ENCODE measurements around the gene SPTSSA. TPM values are rescaled to one million over a fixed set of nuclear protein-coding genes. Genes with fewer than 3 reads are reported as not detected.
"Not testable (repeated sequence)": the region's sequence is repeated elsewhere in the genome, so short reads cannot be mapped to it uniquely, and the experiment has no call there.

Gene SPTSSA
- 32.7 TPM for polyA plus RNA-seq (2013, experiment 1 of 4)
- 34.3 TPM for polyA plus RNA-seq (2013, experiment 2 of 4)
- polyA plus RNA-seq (2013, experiment 3 of 4) = 25.8 TPM
- 28.8 TPM for polyA plus RNA-seq (2013, experiment 4 of 4)

GRCh38 chr14:34462132-34462893 is at the start of gene SPTSSA:
Gene SPTSSA, minus strand, starts transcription at chr14:34462240. Its CDS starts 33 bp downstream, at chr14:34462207.
- Histone ChIP-seq H3K27ac (ENCODE audit: insufficient read depth, low read depth, low read length, poor library complexity, severe bottlenecking) (peak within 1 kb of the TSS; percentile 84), H3K9me3 (ENCODE audit: control insufficient read depth, low read length) (no peaks in the 10 kb centered on the region)
- WGBS, 2 experiments = 1 to 2% methylated on average over 82 of the region's 82 CpGs

GRCh38 chr14:34507884-34508283 is 45.8 kb upstream of the SPTSSA start:
- WGBS, 2 experiments = 92 to 94% methylated on average over 11 of the region's 11 CpGs
- H3K4me1 ChIP-seq (ENCODE audit: control insufficient read depth, insufficient read depth, low read length) = no peaks in the 10 kb centered on the region
- no peaks in the 10 kb centered on the region for H3K9me3 ChIP-seq (ENCODE audit: control insufficient read depth, low read length)
- H3K36me3 ChIP-seq (ENCODE audit: control insufficient read depth, insufficient read depth, low read length) = no peaks in the 10 kb centered on the region
- H3K27me3 ChIP-seq (ENCODE audit: control insufficient read depth, insufficient read depth, low read length, poor library complexity, severe bottlenecking) = no peaks in the 10 kb centered on the region
- H3K4me3 ChIP-seq (ENCODE audit: insufficient read depth, low read depth, low read length) = no peak overlapping the region
- H3K27ac ChIP-seq (ENCODE audit: insufficient read depth, low read depth, low read length, poor library complexity, severe bottlenecking) = no peak overlapping the region

More at GRCh38 chr14:34462132-34462893, at the start of gene SPTSSA:
- no peaks in the 10 kb centered on the region for H3K27me3 ChIP-seq (ENCODE audit: control insufficient read depth, insufficient read depth, low read length, poor library complexity, severe bottlenecking)
- H3K4me1 ChIP-seq (ENCODE audit: control insufficient read depth, insufficient read depth, low read length) = peaks cover 5% of the 10 kb centered on the region
- H3K36me3 ChIP-seq (ENCODE audit: control insufficient read depth, insufficient read depth, low read length) = no peaks in the 10 kb centered on the region
- peak within 1 kb of the TSS; percentile 42 for H3K4me3 ChIP-seq (ENCODE audit: insufficient read depth, low read depth, low read length)

- no peaks in the 10 kb centered on the region for H3K27me3 ChIP-seq (ENCODE audit: control insufficient read depth, insufficient read depth, low read length, poor library complexity, severe bottlenecking)
- 91 to 92% methylated on average over 9 of the region's 9 CpGs for WGBS, 2 experiments
Observed at GRCh38 chr14:34507459-34507858, 45.4 kb upstream of the SPTSSA start.

DNA sequence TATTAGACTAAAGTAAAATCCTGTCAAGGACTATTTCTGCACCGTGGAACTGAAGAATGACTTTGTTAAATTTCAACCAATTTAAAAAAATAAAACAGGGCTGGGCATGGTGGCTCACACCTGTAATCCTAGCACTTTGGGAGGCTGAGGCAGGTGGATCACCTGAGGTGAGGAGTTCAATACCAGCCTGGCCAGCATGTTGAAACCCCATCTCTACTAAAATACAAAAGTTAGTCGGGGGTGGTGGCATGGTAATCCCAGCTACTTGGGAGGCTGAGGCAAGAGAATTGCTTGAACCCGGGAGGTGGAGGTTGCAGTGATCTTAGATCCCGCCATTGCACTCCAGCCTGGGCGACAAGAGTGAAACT is 43.1 kb upstream of the SPTSSA start:
- not testable (repeated sequence) for H3K27ac ChIP-seq (ENCODE audit: insufficient read depth, low read depth, low read length, poor library complexity, severe bottlenecking); H3K9me3 ChIP-seq (ENCODE audit: control insufficient read depth, low read length); H3K4me1 ChIP-seq (ENCODE audit: control insufficient read depth, insufficient read depth, low read length); H3K4me3 ChIP-seq (ENCODE audit: insufficient read depth, low read depth, low read length); H3K36me3 ChIP-seq (ENCODE audit: control insufficient read depth, insufficient read depth, low read length); H3K27me3 ChIP-seq (ENCODE audit: control insufficient read depth, insufficient read depth, low read length, poor library complexity, severe bottlenecking)
- WGBS, 2 experiments = 78 to 89% methylated on average over 5 of the region's 5 CpGs

More at GRCh38 chr14:34507459-34507858, 45.4 kb upstream of the SPTSSA start:
- Histone ChIP-seq H3K4me1 (ENCODE audit: control insufficient read depth, insufficient read depth, low read length) (no peaks in the 10 kb centered on the region), H3K4me3 (ENCODE audit: insufficient read depth, low read depth, low read length) (no peak overlapping the region), H3K27ac (ENCODE audit: insufficient read depth, low read depth, low read length, poor library complexity, severe bottlenecking) (no peak overlapping the region), H3K36me3 (ENCODE audit: control insufficient read depth, insufficient read depth, low read length) (no peaks in the 10 kb centered on the region), H3K9me3 (ENCODE audit: control insufficient read depth, low read length) (no peaks in the 10 kb centered on the region)

DNA sequence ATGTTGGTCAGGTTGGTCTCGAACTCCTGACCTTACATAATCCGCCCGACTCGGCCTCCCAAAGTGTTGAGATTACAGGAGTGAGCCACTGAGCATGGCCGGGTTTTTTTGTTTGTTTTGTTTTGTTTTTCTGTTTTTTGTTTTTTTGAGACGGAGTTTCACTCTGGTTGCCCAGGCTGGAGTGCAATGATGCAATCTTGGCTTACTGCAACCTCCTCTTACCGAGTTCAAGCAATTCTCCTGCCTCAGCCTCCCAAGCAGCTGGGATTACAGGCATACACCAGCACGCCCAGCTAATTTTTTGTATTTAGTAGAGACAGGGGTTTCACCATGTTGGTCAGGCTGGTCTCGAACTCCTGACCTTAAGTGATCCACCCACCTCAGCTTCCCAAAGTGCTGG is 42.0 kb upstream of the SPTSSA start:
- not testable (repeated sequence) for H3K36me3 ChIP-seq (ENCODE audit: control insufficient read depth, insufficient read depth, low read length)

DNA sequence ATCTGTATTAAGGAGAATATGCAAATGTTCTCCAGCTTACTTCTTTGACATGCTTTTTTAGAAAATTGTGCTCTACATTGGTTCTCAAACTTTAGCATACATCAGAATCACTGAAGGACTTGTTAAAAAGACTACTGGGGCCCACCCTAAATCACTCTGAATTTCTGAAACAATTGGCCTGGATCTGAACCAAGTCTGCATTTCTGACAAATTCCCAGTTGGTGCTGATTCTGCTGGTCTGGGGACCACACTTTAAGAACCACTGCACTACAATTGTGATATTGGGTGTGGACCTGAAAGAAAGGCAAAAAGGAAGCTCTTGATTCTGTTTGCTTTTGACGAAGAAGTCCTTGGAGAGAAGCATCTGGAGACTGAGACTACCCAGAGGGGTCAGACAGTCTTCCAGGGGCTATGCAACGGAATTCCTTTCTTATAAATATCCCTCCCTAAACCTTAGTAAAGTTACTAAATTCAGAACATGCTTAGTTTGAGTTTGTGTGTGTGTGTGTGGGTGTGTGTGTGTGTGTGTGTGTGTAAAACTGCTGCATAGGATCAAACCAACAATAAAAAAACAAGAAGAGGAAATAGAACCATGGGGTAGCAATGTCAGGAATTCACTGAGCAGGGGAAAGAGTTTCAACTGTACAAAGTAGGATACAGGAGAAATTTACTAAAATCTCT is 40.6 kb upstream of the SPTSSA start:
- Histone ChIP-seq H3K4me1 (ENCODE audit: control insufficient read depth, insufficient read depth, low read length) (no peaks in the 10 kb centered on the region), H3K27me3 (ENCODE audit: control insufficient read depth, insufficient read depth, low read length, poor library complexity, severe bottlenecking) (no peaks in the 10 kb centered on the region), H3K36me3 (ENCODE audit: control insufficient read depth, insufficient read depth, low read length) (no peaks in the 10 kb centered on the region), H3K27ac (ENCODE audit: insufficient read depth, low read depth, low read length, poor library complexity, severe bottlenecking) (no peak overlapping the region), H3K4me3 (ENCODE audit: insufficient read depth, low read depth, low read length) (no peak overlapping the region), H3K9me3 (ENCODE audit: control insufficient read depth, low read length) (no peaks in the 10 kb centered on the region)
- WGBS, 2 experiments = 75 to 88% methylated on average over 2 of the region's 2 CpGs

More for the DNA sequence above, 42.0 kb upstream of the SPTSSA start:
- WGBS, 2 experiments = 81 to 83% methylated on average over 9 of the region's 9 CpGs
- not testable (repeated sequence) for H3K27me3 ChIP-seq (ENCODE audit: control insufficient read depth, insufficient read depth, low read length, poor library complexity, severe bottlenecking); H3K4me3 ChIP-seq (ENCODE audit: insufficient read depth, low read depth, low read length); H3K9me3 ChIP-seq (ENCODE audit: control insufficient read depth, low read length); H3K4me1 ChIP-seq (ENCODE audit: control insufficient read depth, insufficient read depth, low read length); H3K27ac ChIP-seq (ENCODE audit: insufficient read depth, low read depth, low read length, poor library complexity, severe bottlenecking)

DNA sequence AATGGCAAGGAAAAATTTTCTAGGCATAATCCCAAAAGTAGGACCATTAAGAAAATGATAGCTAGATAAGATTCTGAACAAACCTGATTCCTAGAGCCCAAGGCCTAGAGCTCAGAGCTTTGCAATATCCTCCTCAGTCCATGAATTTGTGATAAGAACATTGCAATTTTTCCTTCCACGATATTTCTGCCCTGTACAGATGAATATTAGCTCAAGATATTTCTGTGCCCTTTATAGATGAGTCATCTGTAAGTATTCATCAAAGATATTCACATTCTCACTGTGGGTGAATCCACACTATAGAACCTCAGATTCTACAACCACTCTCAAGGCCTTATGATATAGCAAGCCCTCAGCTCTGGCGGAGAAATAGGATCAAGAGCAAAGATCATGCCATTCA is 40.0 kb upstream of the SPTSSA start:
- Histone ChIP-seq H3K27ac (ENCODE audit: insufficient read depth, low read depth, low read length, poor library complexity, severe bottlenecking) (no peak overlapping the region), H3K4me1 (ENCODE audit: control insufficient read depth, insufficient read depth, low read length) (peaks cover 6% of the 10 kb centered on the region), H3K36me3 (ENCODE audit: control insufficient read depth, insufficient read depth, low read length) (no peaks in the 10 kb centered on the region), H3K9me3 (ENCODE audit: control insufficient read depth, low read length) (no peaks in the 10 kb centered on the region), H3K27me3 (ENCODE audit: control insufficient read depth, insufficient read depth, low read length, poor library complexity, severe bottlenecking) (no peaks in the 10 kb centered on the region), H3K4me3 (ENCODE audit: insufficient read depth, low read depth, low read length) (no peak overlapping the region)
- 88 to 94% methylated on average over 2 of the region's 2 CpGs for WGBS, 2 experiments

- peaks cover 10% of the 10 kb centered on the region for H3K4me1 ChIP-seq (ENCODE audit: control insufficient read depth, insufficient read depth, low read length)
- no peak overlapping the region for H3K4me3 ChIP-seq (ENCODE audit: insufficient read depth, low read depth, low read length)
- no peak overlapping the region for H3K27ac ChIP-seq (ENCODE audit: insufficient read depth, low read depth, low read length, poor library complexity, severe bottlenecking)
- no peaks in the 10 kb centered on the region for H3K36me3 ChIP-seq (ENCODE audit: control insufficient read depth, insufficient read depth, low read length)
- H3K27me3 ChIP-seq (ENCODE audit: control insufficient read depth, insufficient read depth, low read length, poor library complexity, severe bottlenecking) = no peaks in the 10 kb centered on the region
- 92 to 94% methylated on average over 4 of the region's 5 CpGs for WGBS, 2 experiments
- H3K9me3 ChIP-seq (ENCODE audit: control insufficient read depth, low read length) = no peaks in the 10 kb centered on the region
Observed at GRCh38 chr14:34501004-34501580, 39.1 kb upstream of the SPTSSA start.

GRCh38 chr14:34498684-34499412 is 36.8 kb upstream of the SPTSSA start:
- no peak overlapping the region for H3K4me3 ChIP-seq (ENCODE audit: insufficient read depth, low read depth, low read length)
- no peaks in the 10 kb centered on the region for H3K27me3 ChIP-seq (ENCODE audit: control insufficient read depth, insufficient read depth, low read length, poor library complexity, severe bottlenecking)
- H3K36me3 ChIP-seq (ENCODE audit: control insufficient read depth, insufficient read depth, low read length) = no peaks in the 10 kb centered on the region
- WGBS, 2 experiments = 92 to 93% methylated on average over 6 of the region's 6 CpGs
- H3K4me1 ChIP-seq (ENCODE audit: control insufficient read depth, insufficient read depth, low read length) = peaks cover 10% of the 10 kb centered on the region
- H3K27ac ChIP-seq (ENCODE audit: insufficient read depth, low read depth, low read length, poor library complexity, severe bottlenecking) = no peak overlapping the region
- no peaks in the 10 kb centered on the region for H3K9me3 ChIP-seq (ENCODE audit: control insufficient read depth, low read length)
